GM18909 (cell line): ENCODE results near the gene CFAP65.
A peak's percentile ranks its signal among the peaks of the same experiment; 100 is the strongest.

Source experiments
- ATAC-seq: cut with Tn5 transposase; IDR thresholded peaks from one replicate; pipeline ENCODE4 v1.9.1; 2021; ENCODE audit warnings: mild to moderate bottlenecking; ENCODE audit not compliant: unreplicated experiment, poor library complexity

CFAP65 gene

GRCh38 chr2:219032051-219032745, 9.1 kb downstream of the CFAP65 start:
- no peak for ATAC-seq

GRCh38 chr2:219031005-219031738, 10.1 kb downstream of the CFAP65 start:
- no peak for ATAC-seq

GRCh38 chr2:219030177-219030940, 11.0 kb downstream of the CFAP65 start:
- no peak for ATAC-seq

- ATAC-seq: peak; percentile 80
These were observed 11.5 kb downstream of the CFAP65 start for GRCh38 chr2:219029829-219030165.

- ATAC-seq: no peak
These were observed 12.1 kb downstream of the CFAP65 start for GRCh38 chr2:219028996-219029828.

DNA sequence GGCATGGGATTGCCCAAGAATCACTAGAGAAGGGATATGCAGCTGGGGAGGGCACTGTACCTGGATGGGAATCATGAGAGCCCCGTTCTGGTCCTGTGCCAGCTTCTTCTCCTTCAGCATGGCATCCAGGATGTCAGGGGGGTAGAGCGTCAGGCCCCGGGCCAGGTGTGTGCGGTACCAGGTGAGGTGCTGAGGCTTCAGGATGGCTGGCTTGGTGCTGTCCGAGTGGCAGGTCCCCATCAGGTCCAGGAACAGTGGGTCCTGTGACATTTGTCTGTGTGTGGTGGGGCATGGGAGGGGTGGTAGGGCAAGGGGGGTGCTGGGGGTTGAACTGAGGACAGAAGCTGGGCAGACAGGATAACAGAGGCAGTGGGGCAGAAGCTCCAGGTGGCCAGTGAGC, 13.2 kb downstream of the CFAP65 start:
- ATAC-seq: no peak

- ATAC-seq: no peak
These were observed 13.7 kb downstream of the CFAP65 start for GRCh38 chr2:219027511-219028055.

- no peak for ATAC-seq
These were observed 14.4 kb downstream of the CFAP65 start for GRCh38 chr2:219026946-219027345.

DNA sequence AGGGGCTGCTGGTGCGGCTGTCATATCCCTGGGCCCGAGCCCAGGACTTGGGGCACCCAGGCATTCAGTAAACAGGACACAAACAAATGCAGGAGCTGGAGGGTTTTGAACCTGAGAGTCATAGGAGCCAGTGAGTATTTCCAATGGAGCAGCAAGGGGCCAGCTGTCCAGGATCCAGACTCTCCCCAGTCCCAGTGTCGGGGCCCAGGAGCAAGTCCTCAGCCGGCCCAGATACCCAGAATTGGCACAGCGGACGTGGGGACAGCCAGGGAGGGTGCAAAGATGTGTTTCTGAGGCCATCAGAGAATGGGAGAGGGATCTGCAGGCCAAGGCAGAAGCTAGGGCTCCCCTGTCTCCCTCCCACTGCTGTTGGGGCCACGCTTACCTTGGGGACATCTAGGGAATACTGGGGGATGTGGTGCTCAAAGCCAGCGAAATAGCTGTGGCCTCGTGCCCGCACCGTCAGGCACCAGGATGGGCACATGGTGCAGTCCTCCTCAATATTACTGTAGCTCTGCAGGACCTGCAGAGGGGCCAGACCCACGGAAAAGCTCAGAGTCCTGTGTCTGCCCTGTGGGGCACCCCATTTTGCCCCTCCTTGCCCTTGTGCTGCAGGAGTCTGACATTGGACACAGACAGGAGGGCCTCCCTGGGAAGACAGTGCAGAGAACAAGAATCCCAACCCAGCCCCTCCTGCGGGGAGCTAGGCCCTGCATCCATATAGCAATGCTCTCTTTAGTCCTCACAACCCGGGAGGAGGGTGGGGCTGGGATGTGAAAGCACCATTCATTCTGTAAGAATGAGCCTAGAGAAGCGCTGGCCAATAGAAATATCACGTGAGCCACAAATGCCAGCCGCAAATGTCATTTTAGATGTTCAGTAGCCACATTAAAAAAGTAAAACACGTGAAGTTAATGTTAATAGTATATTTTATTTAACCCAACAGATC, 15.4 kb downstream of the CFAP65 start:
- no peak for ATAC-seq

DNA sequence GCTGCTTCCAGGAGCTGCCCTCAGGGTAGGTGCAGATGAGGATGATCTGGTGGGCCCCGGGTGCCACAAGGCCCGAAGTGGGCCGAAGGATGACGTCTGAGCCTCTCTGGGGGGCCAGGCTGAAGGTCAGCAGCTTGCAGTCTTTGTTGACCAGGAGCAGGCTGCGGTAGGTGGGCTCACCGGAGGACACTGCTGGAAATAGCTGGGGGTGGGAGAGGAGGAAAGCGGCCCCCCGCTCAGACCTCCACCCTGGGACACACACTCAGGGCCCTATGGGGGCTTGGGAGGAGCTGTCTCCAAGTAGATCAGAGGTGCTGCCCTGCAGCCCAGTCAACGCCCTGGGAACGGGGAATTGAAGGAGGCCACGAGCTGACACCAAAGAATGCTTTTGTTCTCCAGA, 17.3 kb downstream of the CFAP65 start:
- ATAC-seq: no peak

GRCh38 chr2:219023045-219023605, 18.2 kb downstream of the CFAP65 start:
- ATAC-seq: no peak

DNA sequence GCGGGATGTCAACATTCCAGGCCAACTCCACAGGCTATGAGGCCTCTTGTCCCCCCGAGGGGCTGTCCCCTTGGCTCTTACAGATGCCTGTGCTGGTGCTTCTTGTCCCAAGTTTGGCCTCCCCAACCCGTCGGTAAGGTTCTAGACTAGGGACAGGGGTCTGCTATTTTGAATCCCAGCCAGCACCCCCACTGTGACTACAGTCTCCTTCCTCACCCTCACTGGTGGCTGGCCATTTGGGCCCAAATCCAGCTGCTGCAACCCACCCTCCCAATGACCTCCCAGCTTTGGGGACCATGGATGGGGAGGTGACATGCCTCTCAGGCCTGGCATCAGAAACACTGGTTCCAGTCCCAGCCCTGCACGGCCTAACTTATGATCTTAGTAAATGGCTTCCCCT, 18.7 kb downstream of the CFAP65 start:
- ATAC-seq: no peak

DNA sequence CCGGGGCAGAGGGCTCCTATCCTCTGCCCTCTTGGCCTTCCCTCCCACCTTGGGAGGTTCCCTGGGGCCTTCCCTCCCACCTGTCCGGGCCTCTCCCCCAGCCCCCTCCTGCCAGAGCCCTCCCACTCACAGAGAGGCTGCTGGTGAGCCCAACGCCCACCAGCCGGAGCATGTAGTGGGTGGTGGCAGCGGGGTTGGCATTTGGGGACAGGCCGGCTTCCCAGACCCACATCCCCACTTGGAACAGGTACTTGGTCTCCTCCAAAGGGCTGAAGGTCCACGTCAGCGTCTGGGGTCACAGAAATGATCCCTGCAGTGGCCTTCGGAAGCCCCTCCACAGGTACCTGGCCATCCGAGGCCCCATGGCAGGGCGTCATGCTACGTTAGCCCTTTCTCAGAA, 19.3 kb downstream of the CFAP65 start:
- ATAC-seq: no peak

DNA sequence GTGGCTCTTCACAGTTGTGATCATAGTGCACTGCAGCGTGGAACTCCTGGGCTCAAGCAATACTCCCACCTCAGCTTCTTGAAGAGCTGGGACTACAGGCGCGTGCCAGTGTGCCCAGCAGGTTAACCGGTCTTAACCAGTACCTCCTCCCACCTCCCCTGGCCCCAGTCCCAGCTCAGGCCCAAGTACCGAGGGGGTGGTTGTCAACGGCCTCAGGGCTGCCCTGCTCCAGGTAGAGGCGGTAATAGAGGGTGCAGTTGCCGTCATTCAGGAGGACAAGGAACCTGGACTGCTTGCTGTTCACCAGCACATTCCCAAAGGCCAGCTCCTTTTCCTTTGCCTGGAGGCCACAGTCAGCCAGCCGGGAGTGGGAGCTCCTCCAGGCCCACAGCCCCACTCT, 19.7 kb downstream of the CFAP65 start:
- ATAC-seq: no peak

GRCh38 chr2:219020604-219021365, 20.5 kb downstream of the CFAP65 start:
- no peak for ATAC-seq

GRCh38 chr2:219019436-219019835, 21.9 kb downstream of the CFAP65 start:
- no peak for ATAC-seq

GRCh38 chr2:219018726-219019125, 22.6 kb downstream of the CFAP65 start:
- ATAC-seq: no peak

GRCh38 chr2:219018286-219018685, 23.0 kb downstream of the CFAP65 start:
- ATAC-seq: no peak
